Gastrocnemius medialis (tissue), 4 donors: ENCODE data around the gene SLC44A1. TPM values are rescaled to one million over a fixed set of nuclear protein-coding genes. Genes with fewer than 3 reads are reported as not detected.

ENCODE experiments used
- ATAC-seq, 2 donors: fragments of 150-250 bp; one replicate each; pipeline ENCODE4 v1.9.1; 2016
- DNase-seq, 2 donors: peaks; one replicate each; pipeline ENCODE4 v3.0.0-alpha.2; 2019
- H3K27ac ChIP-seq, 4 donors: fragments of 200-600 bp; sonication (generic); 1 replicate in 1 of 4; 2 replicates in 3 of 4; pipeline ENCODE4 v1.5.1; 2016 to 2018; ENCODE audit warnings: mild to moderate bottlenecking in 2 of 4, moderate library complexity in 1 of 4
- H3K27me3 ChIP-seq, 3 donors: fragments of 200-600 bp; sonication (generic) in 2 of 3; 1 replicate in 1 of 3; 2 replicates in 2 of 3; pipeline versions ENCODE4 v1.5.1 to v1.6.0; 2016 to 2019; ENCODE audit warnings: mild to moderate bottlenecking in 1 of 3, moderate library complexity in 1 of 3
- H3K36me3 ChIP-seq, 2 donors: fragments of 200-600 bp; sonication (generic) in 1 of 2; one replicate each; pipeline ENCODE4 v1.5.1; 2017 to 2018
- H3K4me1 ChIP-seq, 2 donors: fragments of 200-600 bp; sonication (generic) in 1 of 2; one replicate each; pipeline ENCODE4 v1.5.1; 2016 to 2017; ENCODE audit warnings: mild to moderate bottlenecking in 2 of 2
- H3K4me3 ChIP-seq, 4 donors: fragments of 200-600 bp; sonication (generic) in 3 of 4; 1 replicate in 1 of 4; 2 replicates in 3 of 4; pipeline ENCODE4 v1.5.1; 2016 to 2019; ENCODE audit warnings: mild to moderate bottlenecking in 2 of 4
- H3K9me3 ChIP-seq, 3 donors: fragments of 200-600 bp; sonication (generic) in 2 of 3; 1 replicate in 1 of 3; 2 replicates in 2 of 3; pipeline ENCODE4 v1.5.1; 2016 to 2019
- POLR2A ChIP-seq, 2 donors: fragments of 450-650 bp; IDR thresholded peaks; one replicate each; pipeline ENCODE4 v1.6.1; 2017; ENCODE audit warnings: antibody characterized with exemption in 2 of 2, mild to moderate bottlenecking in 2 of 2, moderate library complexity in 2 of 2
- in situ Hi-C, 4 donors: fragments of 200-750 bp; cut with MboI; loops; one replicate each; pipeline versions ENCODE4 v1.15.0 to v1.8.0; 2017; ENCODE audit warnings: low sequenced_read_pairs in 4 of 4
- intact Hi-C: fragments of 100-400 bp; cut with DNase I; formaldehyde crosslinking; loops from one replicate; pipeline ENCODE4 v1.15.1; 2023; ENCODE audit warnings: low total_unique reads
- total RNA-seq, 4 donors: library from RNA; depleted of rRNA; stranded (reverse); fragments of >200 nt; gene quantifications; one replicate each; pipeline versions ENCODE4 v1.1.0 to v1.2.3, GENCODE V29; 2016
- TF ChIP-seq, protein P1 (sequence below), 5 experiments: fragments of 450-650 bp in 3 of 5; fragments of 200-600 bp in 2 of 5; sonication (generic) in 2 of 5; IDR thresholded peaks in 4 of 5; conservative IDR thresholded peaks in 1 of 5; 1 replicate in 4 of 5; 2 replicates in 1 of 5; pipeline ENCODE4 v1.5.1; 2016 to 2019; ENCODE audit warnings: antibody characterized with exemption in 5 of 5, mild to moderate bottlenecking in 3 of 5, moderate library complexity in 3 of 5

Gene SLC44A1
- total RNA-seq, 4 donors from 2014 or later = 5.4 to 15.9 (median 11.3) TPM

DNA sequence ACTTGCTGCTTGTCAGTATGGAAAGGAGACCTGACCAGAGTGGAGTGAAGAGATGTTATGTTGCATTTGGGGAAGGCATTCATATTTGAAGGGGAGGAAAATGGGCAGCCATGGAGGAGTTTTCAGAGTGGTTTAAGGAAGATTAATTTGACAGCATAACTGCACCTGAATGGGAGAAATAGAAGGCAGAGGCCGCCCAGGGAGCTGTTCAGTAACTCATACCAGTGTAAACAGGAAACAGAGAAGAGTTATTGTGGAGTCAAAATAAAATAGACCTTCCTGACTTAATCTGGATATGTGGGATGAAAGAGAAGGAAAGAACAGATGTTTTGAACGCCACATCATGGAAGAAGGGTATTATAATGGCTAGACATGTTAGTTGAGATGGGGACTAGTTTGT, 13.4 kb downstream of the SLC44A1 start:
- Histone ChIP-seq H3K4me3 (no peak overlapping the region), H3K36me3 (no peaks in the 10 kb centered on the region), H3K27me3 (no peaks in the 10 kb centered on the region), H3K4me1 (peaks cover 22 to 29% of the 10 kb centered on the region in 2 donors), H3K27ac (no peak overlapping the region), H3K9me3 (no peaks in the 10 kb centered on the region)
- intact Hi-C loops = no loop called here
- DNase-seq = no peak
- no peak for ATAC-seq
- TF ChIP-seq, protein P1, sequence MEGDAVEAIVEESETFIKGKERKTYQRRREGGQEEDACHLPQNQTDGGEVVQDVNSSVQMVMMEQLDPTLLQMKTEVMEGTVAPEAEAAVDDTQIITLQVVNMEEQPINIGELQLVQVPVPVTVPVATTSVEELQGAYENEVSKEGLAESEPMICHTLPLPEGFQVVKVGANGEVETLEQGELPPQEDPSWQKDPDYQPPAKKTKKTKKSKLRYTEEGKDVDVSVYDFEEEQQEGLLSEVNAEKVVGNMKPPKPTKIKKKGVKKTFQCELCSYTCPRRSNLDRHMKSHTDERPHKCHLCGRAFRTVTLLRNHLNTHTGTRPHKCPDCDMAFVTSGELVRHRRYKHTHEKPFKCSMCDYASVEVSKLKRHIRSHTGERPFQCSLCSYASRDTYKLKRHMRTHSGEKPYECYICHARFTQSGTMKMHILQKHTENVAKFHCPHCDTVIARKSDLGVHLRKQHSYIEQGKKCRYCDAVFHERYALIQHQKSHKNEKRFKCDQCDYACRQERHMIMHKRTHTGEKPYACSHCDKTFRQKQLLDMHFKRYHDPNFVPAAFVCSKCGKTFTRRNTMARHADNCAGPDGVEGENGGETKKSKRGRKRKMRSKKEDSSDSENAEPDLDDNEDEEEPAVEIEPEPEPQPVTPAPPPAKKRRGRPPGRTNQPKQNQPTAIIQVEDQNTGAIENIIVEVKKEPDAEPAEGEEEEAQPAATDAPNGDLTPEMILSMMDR (IDR thresholded peaks at IDR 0.05 in 4 of 5, conservative IDR thresholded peaks at IDR 0.05 in 1 of 5) = no peak
- no peak for TF ChIP-seq POLR2A (IDR thresholded peaks at IDR 0.05)
- in situ Hi-C loops = no loop called here

DNA sequence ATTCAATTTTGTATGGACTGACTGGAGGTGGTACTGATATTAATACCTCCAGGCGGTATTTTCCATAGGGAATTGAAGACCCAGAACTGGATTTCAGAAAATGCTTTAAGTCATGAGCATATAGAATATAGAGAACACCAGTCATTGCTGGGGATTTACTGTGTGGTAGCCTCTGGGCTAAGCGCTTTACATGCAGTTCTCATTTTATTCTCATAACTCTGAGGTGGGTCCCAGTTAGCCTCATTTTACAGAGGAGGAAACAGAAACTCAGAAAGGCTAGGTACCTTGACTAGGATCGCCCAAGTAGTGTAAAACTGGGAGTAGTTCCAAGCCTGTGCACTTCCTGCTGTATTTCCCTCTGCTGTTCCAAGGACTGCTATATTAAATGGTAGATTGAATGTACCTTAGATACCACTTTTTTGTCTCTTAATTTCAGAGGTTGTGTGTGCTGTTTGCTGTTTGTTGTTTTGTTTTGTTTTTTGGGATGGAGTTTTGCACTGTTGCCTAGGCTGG, 13.8 kb downstream of the SLC44A1 start:
- H3K9me3 ChIP-seq = no peaks in the 10 kb centered on the region
- H3K36me3 ChIP-seq = no peaks in the 10 kb centered on the region
- TF ChIP-seq POLR2A (IDR thresholded peaks at IDR 0.05) = no peak
- TF ChIP-seq, protein P1 (IDR thresholded peaks at IDR 0.05 in 4 of 5, conservative IDR thresholded peaks at IDR 0.05 in 1 of 5) = no peak
- DNase-seq (no peak), ATAC-seq (no peak)
- H3K4me1 ChIP-seq = peaks cover 22 to 29% of the 10 kb centered on the region in 2 donors
- no peak overlapping the region for H3K27ac ChIP-seq
- no peak overlapping the region for H3K4me3 ChIP-seq
- intact Hi-C loops (no loop called here), in situ Hi-C loops (no loop called here)
- no peaks in the 10 kb centered on the region for H3K27me3 ChIP-seq

DNA sequence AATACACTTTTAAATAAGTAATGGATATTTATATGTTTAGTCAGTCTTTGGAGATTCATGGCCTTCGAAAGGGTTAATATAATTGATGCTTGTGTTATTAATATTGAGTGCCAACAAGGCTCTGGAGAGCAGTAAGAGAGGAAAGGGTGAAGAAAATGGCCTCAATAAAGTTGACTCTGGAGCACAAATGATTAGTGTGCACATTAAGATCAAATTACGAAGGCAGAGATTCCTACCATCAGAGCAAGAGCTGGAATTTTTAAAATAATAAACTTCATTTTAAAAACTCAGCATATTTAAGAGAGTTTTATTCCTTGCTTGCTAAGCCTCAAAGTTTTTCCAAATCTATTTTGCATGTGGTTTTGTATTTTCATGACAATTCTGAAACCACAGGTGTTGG, 14.8 kb downstream of the SLC44A1 start:
- no peak for TF ChIP-seq POLR2A (IDR thresholded peaks at IDR 0.05)
- TF ChIP-seq, protein P1 (IDR thresholded peaks at IDR 0.05 in 4 of 5, conservative IDR thresholded peaks at IDR 0.05 in 1 of 5) = no peak
- Histone ChIP-seq H3K4me3 (no peak overlapping the region), H3K9me3 (no peaks in the 10 kb centered on the region), H3K4me1 (peaks cover 22 to 29% of the 10 kb centered on the region in 2 donors), H3K36me3 (no peaks in the 10 kb centered on the region), H3K27me3 (no peaks in the 10 kb centered on the region), H3K27ac (peak overlapping the region in 2 of 4 donors; percentile 49 to 61)
- ATAC-seq (no peak), DNase-seq (no peak)
- in situ Hi-C loops (no loop called here), intact Hi-C loops (no loop called here)

DNA sequence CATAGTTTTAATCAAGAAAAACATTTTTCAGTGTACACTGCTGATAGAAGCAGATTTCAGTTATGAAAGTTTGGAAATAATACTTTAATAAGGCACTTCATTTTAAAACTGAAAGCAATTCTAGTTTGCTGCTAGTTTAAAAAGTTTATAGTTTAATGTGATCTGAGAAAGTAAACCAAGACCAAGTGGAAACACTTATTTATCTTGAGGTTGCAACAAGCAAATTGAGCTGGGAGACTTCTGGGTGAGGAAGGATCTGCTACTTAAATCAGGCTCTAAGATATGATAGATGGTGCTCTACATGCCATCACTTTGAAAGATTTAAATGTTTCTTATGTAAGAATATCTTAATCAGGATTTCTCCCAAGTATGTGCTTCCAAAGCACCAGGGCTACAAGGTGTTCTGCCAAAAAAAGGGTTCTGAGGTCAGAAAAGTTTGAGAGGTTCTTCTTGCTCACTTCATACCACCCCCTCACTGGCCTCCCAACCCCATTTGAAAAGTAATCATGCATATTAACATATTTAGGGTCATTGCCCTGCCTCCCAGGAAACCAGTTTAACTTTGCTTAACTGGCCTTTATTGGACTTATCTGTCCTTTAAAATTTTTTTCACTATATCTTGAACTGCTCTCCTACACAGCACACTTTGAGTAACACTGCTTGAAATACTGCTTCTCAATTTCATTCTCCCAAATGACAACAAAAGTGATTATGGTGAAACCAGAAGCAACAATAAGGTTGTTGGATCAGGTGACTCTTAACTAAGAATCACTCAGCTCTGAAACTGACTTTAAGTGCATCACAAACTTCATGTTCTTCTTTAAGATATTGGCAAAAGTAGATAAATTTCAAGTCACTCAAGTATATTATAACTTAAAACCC, 15.5 kb downstream of the SLC44A1 start:
- TF ChIP-seq, protein P1 (IDR thresholded peaks at IDR 0.05 in 4 of 5, conservative IDR thresholded peaks at IDR 0.05 in 1 of 5) = no peak
- TF ChIP-seq POLR2A (IDR thresholded peaks at IDR 0.05) = no peak
- H3K27me3 ChIP-seq = no peaks in the 10 kb centered on the region
- DNase-seq (peak in 1 of 2 donors; percentile 19), ATAC-seq (peak; percentile 72 to 76)
- H3K9me3 ChIP-seq = no peaks in the 10 kb centered on the region
- intact Hi-C loops = no loop called here
- peak overlapping the region in 2 of 4 donors; percentile 27 to 61 for H3K27ac ChIP-seq
- peaks cover 22 to 29% of the 10 kb centered on the region in 2 donors for H3K4me1 ChIP-seq
- H3K36me3 ChIP-seq = no peaks in the 10 kb centered on the region
- in situ Hi-C loops = no loop called here
- H3K4me3 ChIP-seq = no peak overlapping the region
